ENCODE measurements around the gene CEP290. TPM values are rescaled to one million over a fixed set of nuclear protein-coding genes. Genes with fewer than 3 reads are reported as not detected.

Gene CEP290
- total and polyA plus RNA-seq, 2 of the 13 experiments (the other 11 are each of a cell fraction or from before 2014, with no cell fraction given), result 2.4 to 10.8 TPM

GRCh38 chr12:88141774-88142609, at the start of gene CEP290, which contains the start of gene TMTC3 (continued):
- peak; percentile 50; the same call in 1 of the 2 replicates for TF ChIP-seq ARNT2 (CRISPR knock-in tag; IDR thresholded peaks at IDR 0.05; ENCODE audit: low read depth)
- peak; percentile 28; the same call in 1 of the 2 replicates for TF ChIP-seq NCOA2 (CRISPR knock-in tag; IDR thresholded peaks at IDR 0.05)
- 0 out of 2 replicates have a peak, but pooled peaks have one; percentile 14 for TF ChIP-seq NFE2L2 (IDR thresholded peaks at IDR 0.05; ENCODE audit: low read length)
- peak; percentile 40; the same call in 1 of the 2 replicates for TF ChIP-seq DR1 (CRISPR knock-in tag; IDR thresholded peaks at IDR 0.05)
- peak; percentile 74; the same call in 1 of the 2 replicates for TF ChIP-seq ZSCAN9 (CRISPR knock-in tag; IDR thresholded peaks at IDR 0.05; ENCODE audit: borderline replicate concordance)
- peak; percentile 85; the same call in 1 of the 2 replicates for TF ChIP-seq SNAPC4 (CRISPR knock-in tag; IDR thresholded peaks at IDR 0.05)
- TF ChIP-seq HCFC1 (IDR thresholded peaks at IDR 0.05; ENCODE audit: low read depth, low read length), result peak; percentile 100
- TF ChIP-seq PHF20 (CRISPR knock-in tag; IDR thresholded peaks at IDR 0.05), result peak; percentile 81
- peak; percentile 77 for TF ChIP-seq TGIF2 (CRISPR knock-in tag; IDR thresholded peaks at IDR 0.05)
- TF ChIP-seq PPARG (CRISPR knock-in tag; conservative IDR thresholded peaks at IDR 0.05), result peak; percentile 28; the same call in 1 of the 2 replicates
- no peak for TF ChIP-seq SOX6 (IDR thresholded peaks at IDR 0.05)
- peak; percentile 51 for TF ChIP-seq SOX6 (CRISPR knock-in tag; IDR thresholded peaks at IDR 0.05)
- TF ChIP-seq ZNF781 (CRISPR knock-in tag; IDR thresholded peaks at IDR 0.05; ENCODE audit: borderline replicate concordance, not compliant biosample characterization), result no peak
- TF ChIP-seq BORCS8-MEF2B (CRISPR knock-in tag; IDR thresholded peaks at IDR 0.05), result peak; percentile 44
- peak; percentile 43 for TF ChIP-seq SKI (IDR thresholded peaks at IDR 0.05; ENCODE audit: partially characterized antibody)
- no peak for TF ChIP-seq U2AF1 (optimal IDR thresholded peaks at IDR 0.05; ENCODE audit: low read depth, low read length)
- TF ChIP-seq SRY (CRISPR knock-in tag; IDR thresholded peaks at IDR 0.05), result no peak; the same call in 1 of the 2 replicates
- TF ChIP-seq SIN3A (IDR thresholded peaks at IDR 0.05; ENCODE audit: borderline replicate concordance, low read depth, low read length), result peak; percentile 82; the same call in 1 of the 2 replicates
- TF ChIP-seq MAFG (CRISPR knock-in tag; IDR thresholded peaks at IDR 0.05), result no peak
- 0 out of 2 replicates have a peak, but pooled peaks have one; percentile 29 for TF ChIP-seq MTA1 (CRISPR knock-in tag; IDR thresholded peaks at IDR 0.05; ENCODE audit: borderline replicate concordance)
- TF ChIP-seq, protein P1, sequence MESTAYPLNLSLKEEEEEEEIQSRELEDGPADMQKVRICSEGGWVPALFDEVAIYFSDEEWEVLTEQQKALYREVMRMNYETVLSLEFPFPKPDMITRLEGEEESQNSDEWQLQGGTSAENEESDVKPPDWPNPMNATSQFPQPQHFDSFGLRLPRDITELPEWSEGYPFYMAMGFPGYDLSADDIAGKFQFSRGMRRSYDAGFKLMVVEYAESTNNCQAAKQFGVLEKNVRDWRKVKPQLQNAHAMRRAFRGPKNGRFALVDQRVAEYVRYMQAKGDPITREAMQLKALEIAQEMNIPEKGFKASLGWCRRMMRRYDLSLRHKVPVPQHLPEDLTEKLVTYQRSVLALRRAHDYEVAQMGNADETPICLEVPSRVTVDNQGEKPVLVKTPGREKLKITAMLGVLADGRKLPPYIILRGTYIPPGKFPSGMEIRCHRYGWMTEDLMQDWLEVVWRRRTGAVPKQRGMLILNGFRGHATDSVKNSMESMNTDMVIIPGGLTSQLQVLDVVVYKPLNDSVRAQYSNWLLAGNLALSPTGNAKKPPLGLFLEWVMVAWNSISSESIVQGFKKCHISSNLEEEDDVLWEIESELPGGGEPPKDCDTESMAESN (CRISPR knock-in tag; conservative IDR thresholded peaks at IDR 0.05), result peak; percentile 72; the same call in 1 of the 2 replicates
- TF ChIP-seq, protein P2, sequence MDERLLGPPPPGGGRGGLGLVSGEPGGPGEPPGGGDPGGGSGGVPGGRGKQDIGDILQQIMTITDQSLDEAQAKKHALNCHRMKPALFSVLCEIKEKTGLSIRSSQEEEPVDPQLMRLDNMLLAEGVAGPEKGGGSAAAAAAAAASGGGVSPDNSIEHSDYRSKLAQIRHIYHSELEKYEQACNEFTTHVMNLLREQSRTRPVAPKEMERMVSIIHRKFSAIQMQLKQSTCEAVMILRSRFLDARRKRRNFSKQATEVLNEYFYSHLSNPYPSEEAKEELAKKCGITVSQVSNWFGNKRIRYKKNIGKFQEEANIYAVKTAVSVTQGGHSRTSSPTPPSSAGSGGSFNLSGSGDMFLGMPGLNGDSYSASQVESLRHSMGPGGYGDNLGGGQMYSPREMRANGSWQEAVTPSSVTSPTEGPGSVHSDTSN (CRISPR knock-in tag; IDR thresholded peaks at IDR 0.05), result no peak
